ENCODE measurements around the gene EDN2.

- no peak for TF ChIP-seq EP300 (IDR thresholded peaks at IDR 0.05)
- TF ChIP-seq CTCF (IDR thresholded peaks at IDR 0.05), result no peak
- TF ChIP-seq POLR2A (IDR thresholded peaks at IDR 0.05), result no peak
- no peak for TF ChIP-seq POLR2AphosphoS5 (IDR thresholded peaks at IDR 0.05)
Measured at GRCh38 chr1:41532206-41532975, 47.9 kb upstream of the EDN2 start.
